PC-3 (cell line): ENCODE data around the gene POLD2. TPM values are rescaled to one million over a fixed set of nuclear protein-coding genes. Genes with fewer than 3 reads are reported as not detected.

Experiments used
- ATAC-seq: fragments of 200-7000 bp; cut with Tn5 transposase; 2 replicates; pipeline ENCODE4 v1.9.1; 2020; ENCODE audit warnings: mild to moderate bottlenecking, moderate library complexity
- BruUV-seq: library from RNA; stranded (reverse); fragments of 400-500 nt; replicated peaks from 2 replicates; lab custom pipeline; 2021; lab: Mats Ljungman, UMichigan
- CTCF ChIA-PET: fragments of 300-600 bp; sonication (Branson Sonifier 250); formaldehyde crosslinking; loops from one replicate; lab custom pipeline; 2022; ENCODE audit warnings: antibody characterized with exemption; lab: Charles Lee
- POLR2A ChIA-PET: fragments of 300-600 bp; sonication (Branson Sonifier 250); formaldehyde crosslinking; loops from one replicate; lab custom pipeline; 2022; ENCODE audit warnings: antibody characterized with exemption; ENCODE audit not compliant: unreplicated experiment; lab: Charles Lee
- DNase-seq: peaks from one replicate; pipeline ENCODE4 v3.0.0-alpha.2; 2015
- H2AFZ ChIP-seq: fragments of 300-600 bp; sonication (generic); 2 replicates; pipeline ENCODE4 v1.6.0; 2016; ENCODE audit warnings: antibody characterized with exemption, low read length
- H3F3A ChIP-seq: fragments of 300-600 bp; sonication (generic); one replicate; pipeline ENCODE4 v1.6.0; 2017; ENCODE audit warnings: antibody characterized with exemption, low read length, control low read depth, mild to moderate bottlenecking; ENCODE audit not compliant: unreplicated experiment
- H3K27ac ChIP-seq: fragments of 300-600 bp; sonication (generic); 2 replicates; pipeline ENCODE4 v1.5.1; 2016; ENCODE audit warnings: mild to moderate bottlenecking, low read length
- H3K27me3 ChIP-seq: fragments of 300-600 bp; sonication (generic); 2 replicates; pipeline ENCODE4 v1.6.1; 2016; ENCODE audit warnings: low read length, mixed read lengths
- H3K36me3 ChIP-seq: fragments of 300-600 bp; sonication (generic); 2 replicates; pipeline ENCODE4 v1.6.1; 2016; ENCODE audit warnings: low read depth, mixed run types, low read length, mixed read lengths
- H3K4me1 ChIP-seq: fragments of 300-600 bp; sonication (generic); 2 replicates; pipeline ENCODE4 v1.5.1; 2016; ENCODE audit warnings: low read length; ENCODE audit not compliant: insufficient read depth
- H3K4me2 ChIP-seq: fragments of 300-600 bp; sonication (generic); 2 replicates; pipeline ENCODE4 v1.6.0; 2016; ENCODE audit warnings: low read length
- H3K4me3 ChIP-seq: fragments of 300-600 bp; sonication (generic); 2 replicates; pipeline ENCODE4 v1.5.1; 2016; ENCODE audit warnings: mild to moderate bottlenecking, low read length, mixed read lengths
- H3K79me2 ChIP-seq: fragments of 300-600 bp; sonication (generic); 2 replicates; pipeline ENCODE4 v1.6.1; 2017; ENCODE audit warnings: low read length, mixed read lengths
- H3K9ac ChIP-seq: fragments of 300-600 bp; sonication (generic); 2 replicates; pipeline ENCODE4 v1.6.0; 2016; ENCODE audit warnings: mild to moderate bottlenecking, low read length
- H3K9me2 ChIP-seq: fragments of 300-600 bp; sonication (generic); replicated peaks from 2 replicates; pipeline ENCODE4 v1.6.1; 2016; ENCODE audit warnings: mixed run types, low read length, mixed read lengths
- H3K9me3 ChIP-seq: fragments of 300-600 bp; sonication (generic); 2 replicates; pipeline ENCODE4 v1.6.1; 2016; ENCODE audit warnings: low read length, mixed read lengths
- H4K20me1 ChIP-seq: fragments of 300-600 bp; sonication (generic); 2 replicates; pipeline ENCODE4 v1.6.1; 2016; ENCODE audit warnings: low read length, mixed read lengths
- EZH2 ChIP-seq: fragments of 300-600 bp; sonication (generic); IDR thresholded peaks from one replicate; pipeline ENCODE4 v1.6.1; 2017; ENCODE audit warnings: antibody characterized with exemption, mild to moderate bottlenecking, low read length; ENCODE audit not compliant: unreplicated experiment
- EZH2phosphoT487 ChIP-seq: fragments of 300-600 bp; sonication (generic); IDR thresholded peaks from 2 replicates; pipeline ENCODE4 v1.6.1; 2018; ENCODE audit warnings: mild to moderate bottlenecking, antibody characterized with exemption, low read length, borderline replicate concordance
- intact Hi-C: fragments of 100-400 bp; cut with micrococcal nuclease; formaldehyde crosslinking; loops from 2 replicates; pipeline ENCODE4 v1.9.0; 2023
- total RNA-seq: library from RNA; depleted of rRNA; stranded (reverse); fragments of >200 nt; gene quantifications from 2 replicates; pipeline ENCODE4 v1.2.3, GENCODE V29; 2014
- TF ChIP-seq, protein P1 (sequence below): fragments of 300-600 bp; sonication (generic); conservative IDR thresholded peaks from 2 replicates; pipeline ENCODE4 v1.5.1; 2017; ENCODE audit warnings: antibody characterized with exemption, low read depth, mild to moderate bottlenecking, low read length

The POLD2 gene
- total RNA-seq, 1 experiment from 2014 or later: 224 TPM

GRCh38 chr7:44104860-44105771, 18.2 kb downstream of the POLD2 start:
- ChIA-PET CTCF (no interaction called here), POLR2A (interaction anchor here (0.5 kb wide), 1 partner anchor 15 kb away, joined by 40 read pairs; no protein-coding TSS in a partner anchor)
- no peak overlapping the region for H3K4me3 ChIP-seq
- H3K27ac ChIP-seq: no peak overlapping the region
- no TSS peak for BruUV-seq
- H4K20me1 ChIP-seq: no peaks in the 10 kb centered on the region
- H3K79me2 ChIP-seq: no peaks in the 10 kb centered on the region
- no peak for DNase-seq
- ATAC-seq: no peak
- no peaks in the 10 kb centered on the region for H3F3A ChIP-seq
- H3K36me3 ChIP-seq: no peaks in the 10 kb centered on the region
- no peaks in the 10 kb centered on the region for H3K9me3 ChIP-seq
- intact Hi-C loops: no loop called here
- no peaks in the 10 kb centered on the region for H3K9me2 ChIP-seq
- H3K4me1 ChIP-seq: no peaks in the 10 kb centered on the region
- no peak for TF ChIP-seq EZH2
- no peak overlapping the region for H3K4me2 ChIP-seq
- H2AFZ ChIP-seq: no peak overlapping the region
- no peaks in the 10 kb centered on the region for H3K27me3 ChIP-seq
- H3K9ac ChIP-seq: no peak overlapping the region

DNA sequence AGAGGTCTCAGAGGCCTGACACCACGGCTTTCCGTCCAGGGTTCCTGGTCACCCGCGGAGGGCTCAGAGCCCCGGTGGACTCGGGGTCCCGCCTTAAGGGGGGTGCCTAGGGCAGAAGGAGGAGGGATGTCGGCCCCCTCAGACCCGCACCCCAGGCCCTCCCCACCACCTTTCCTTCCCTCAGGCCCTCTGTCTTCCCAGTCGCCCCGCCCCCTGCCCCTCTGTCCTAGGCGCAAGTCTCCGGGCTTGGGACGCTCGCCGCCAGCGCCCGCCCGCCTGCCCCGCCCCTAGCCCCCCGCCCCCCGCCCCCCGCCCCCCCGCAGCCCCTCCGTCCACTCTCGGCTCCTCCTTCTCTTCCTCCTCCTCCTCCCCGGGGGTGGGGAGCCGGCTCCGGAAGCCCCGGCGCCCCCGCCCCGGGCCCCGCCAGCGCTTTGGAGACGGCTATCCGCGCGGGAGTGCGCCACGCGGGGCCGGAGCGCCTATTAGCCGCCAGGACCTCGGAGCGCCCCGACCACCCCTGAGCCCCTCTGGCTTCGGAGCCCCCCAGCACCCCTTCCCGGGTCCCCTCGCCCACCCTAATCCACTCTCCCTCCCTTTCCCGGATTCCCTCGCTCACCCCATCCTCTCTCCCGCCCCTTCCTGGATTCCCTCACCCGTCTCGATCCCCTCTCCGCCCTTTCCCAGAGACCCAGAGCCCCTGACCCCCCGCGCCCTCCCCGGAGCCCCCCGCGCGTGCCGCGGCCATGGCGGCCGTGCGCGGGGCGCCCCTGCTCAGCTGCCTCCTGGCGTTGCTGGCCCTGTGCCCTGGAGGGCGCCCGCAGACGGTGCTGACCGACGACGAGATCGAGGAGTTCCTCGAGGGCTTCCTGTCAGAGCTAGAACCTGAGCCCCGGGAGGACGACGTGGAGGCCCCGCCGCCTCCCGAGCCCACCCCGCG, 19.2 kb downstream of the POLD2 start, which contains the start of gene AEBP1:
Gene AEBP1 (plus strand): TSS at position 423 of the 937 bp plus-strand sequence. CDS start 321 bp downstream, at position 744.
- no peaks in the 10 kb centered on the region for H3F3A ChIP-seq
- intact Hi-C loops: no loop called here
- no peak for ATAC-seq
- no peak within 1 kb of the TSS for H3K4me3 ChIP-seq
- no peaks in the 10 kb centered on the region for H3K9me3 ChIP-seq
- H3K27me3 ChIP-seq: no peaks in the 10 kb centered on the region
- H3K9me2 ChIP-seq: no peaks in the 10 kb centered on the region
- H4K20me1 ChIP-seq: no peaks in the 10 kb centered on the region
- H3K9ac ChIP-seq: no peak within 1 kb of the TSS
- ChIA-PET CTCF (no interaction called here), POLR2A (no interaction called here)
- H3K4me1 ChIP-seq: no peaks in the 10 kb centered on the region
- H3K4me2 ChIP-seq: no peak within 1 kb of the TSS
- no peak for TF ChIP-seq EZH2
- TF ChIP-seq EZH2phosphoT487: no peak
- TF ChIP-seq, protein P1, sequence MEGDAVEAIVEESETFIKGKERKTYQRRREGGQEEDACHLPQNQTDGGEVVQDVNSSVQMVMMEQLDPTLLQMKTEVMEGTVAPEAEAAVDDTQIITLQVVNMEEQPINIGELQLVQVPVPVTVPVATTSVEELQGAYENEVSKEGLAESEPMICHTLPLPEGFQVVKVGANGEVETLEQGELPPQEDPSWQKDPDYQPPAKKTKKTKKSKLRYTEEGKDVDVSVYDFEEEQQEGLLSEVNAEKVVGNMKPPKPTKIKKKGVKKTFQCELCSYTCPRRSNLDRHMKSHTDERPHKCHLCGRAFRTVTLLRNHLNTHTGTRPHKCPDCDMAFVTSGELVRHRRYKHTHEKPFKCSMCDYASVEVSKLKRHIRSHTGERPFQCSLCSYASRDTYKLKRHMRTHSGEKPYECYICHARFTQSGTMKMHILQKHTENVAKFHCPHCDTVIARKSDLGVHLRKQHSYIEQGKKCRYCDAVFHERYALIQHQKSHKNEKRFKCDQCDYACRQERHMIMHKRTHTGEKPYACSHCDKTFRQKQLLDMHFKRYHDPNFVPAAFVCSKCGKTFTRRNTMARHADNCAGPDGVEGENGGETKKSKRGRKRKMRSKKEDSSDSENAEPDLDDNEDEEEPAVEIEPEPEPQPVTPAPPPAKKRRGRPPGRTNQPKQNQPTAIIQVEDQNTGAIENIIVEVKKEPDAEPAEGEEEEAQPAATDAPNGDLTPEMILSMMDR: no peak
- BruUV-seq: no TSS peak
- DNase-seq: no peak
- no peaks in the 10 kb centered on the region for H3K36me3 ChIP-seq
- H3K27ac ChIP-seq: no peak within 1 kb of the TSS
- H3K79me2 ChIP-seq: no peaks in the 10 kb centered on the region
- H2AFZ ChIP-seq: no peak within 1 kb of the TSS

DNA sequence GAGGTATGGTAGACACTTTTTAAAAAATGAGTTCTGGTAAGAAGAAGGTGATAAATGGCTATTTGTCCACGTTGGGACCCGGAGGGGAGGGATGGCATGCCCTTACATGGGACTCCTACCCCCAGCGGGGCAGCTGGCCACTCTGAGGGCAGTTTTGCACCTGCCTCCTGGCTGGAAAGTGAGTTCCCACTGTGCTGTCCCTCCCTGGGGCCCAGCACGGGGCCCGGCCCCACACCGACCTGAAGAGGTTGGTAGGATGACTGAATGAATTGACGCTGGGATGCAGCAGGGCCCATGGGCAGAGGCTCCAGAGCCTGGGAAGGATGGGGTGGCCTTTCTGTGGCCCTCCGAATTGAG, 19.8 kb downstream of the POLD2 start:
- Histone ChIP-seq H3K9me2 (no peaks in the 10 kb centered on the region), H2AFZ (no peak overlapping the region), H3K4me3 (no peak overlapping the region), H3K9ac (no peak overlapping the region), H3K36me3 (no peaks in the 10 kb centered on the region), H3K79me2 (no peaks in the 10 kb centered on the region), H3F3A (no peaks in the 10 kb centered on the region), H3K27ac (no peak overlapping the region), H3K27me3 (no peaks in the 10 kb centered on the region), H3K4me1 (no peaks in the 10 kb centered on the region), H4K20me1 (no peaks in the 10 kb centered on the region), H3K9me3 (no peaks in the 10 kb centered on the region), H3K4me2 (no peak overlapping the region)
- BruUV-seq: no TSS peak
- TF ChIP-seq, protein P1: no peak
- TF ChIP-seq EZH2 (no peak), EZH2phosphoT487 (no peak)
- no peak for DNase-seq
- CTCF ChIA-PET: no interaction called here
- no peak for ATAC-seq
- POLR2A ChIA-PET: no interaction called here
- intact Hi-C loops: no loop called here
